Neural cell (in vitro differentiated cells): ENCODE measurements around the gene ADAMTS17.

Source experiments
- EZH2 ChIP-seq: fragments of 200-600, 300-800 bp; shearing (Covaris generic), sonication (generic); IDR thresholded peaks from 2 replicates; pipeline ENCODE4 v1.6.1; 2014; ENCODE audit warnings: antibody characterized with exemption, low read length, borderline replicate concordance, mild to moderate bottlenecking; ENCODE audit not compliant: insufficient read depth, poor library complexity, severe bottlenecking
- POLR2AphosphoS5 ChIP-seq: IDR thresholded peaks from 2 replicates; pipeline ENCODE4 v1.6.1; 2012
- TF ChIP-seq, protein P1 (sequence below): fragments of 450-650 bp; IDR thresholded peaks from 2 replicates; pipeline ENCODE4 v1.5.1; 2014; ENCODE audit warnings: antibody characterized with exemption, mild to moderate bottlenecking, moderate library complexity; ENCODE audit not compliant: poor library complexity, severe bottlenecking
- TF ChIP-seq, protein P2 (sequence below): IDR thresholded peaks from 2 replicates; pipeline ENCODE4 v1.6.1; 2012; ENCODE audit warnings: borderline replicate concordance

DNA sequence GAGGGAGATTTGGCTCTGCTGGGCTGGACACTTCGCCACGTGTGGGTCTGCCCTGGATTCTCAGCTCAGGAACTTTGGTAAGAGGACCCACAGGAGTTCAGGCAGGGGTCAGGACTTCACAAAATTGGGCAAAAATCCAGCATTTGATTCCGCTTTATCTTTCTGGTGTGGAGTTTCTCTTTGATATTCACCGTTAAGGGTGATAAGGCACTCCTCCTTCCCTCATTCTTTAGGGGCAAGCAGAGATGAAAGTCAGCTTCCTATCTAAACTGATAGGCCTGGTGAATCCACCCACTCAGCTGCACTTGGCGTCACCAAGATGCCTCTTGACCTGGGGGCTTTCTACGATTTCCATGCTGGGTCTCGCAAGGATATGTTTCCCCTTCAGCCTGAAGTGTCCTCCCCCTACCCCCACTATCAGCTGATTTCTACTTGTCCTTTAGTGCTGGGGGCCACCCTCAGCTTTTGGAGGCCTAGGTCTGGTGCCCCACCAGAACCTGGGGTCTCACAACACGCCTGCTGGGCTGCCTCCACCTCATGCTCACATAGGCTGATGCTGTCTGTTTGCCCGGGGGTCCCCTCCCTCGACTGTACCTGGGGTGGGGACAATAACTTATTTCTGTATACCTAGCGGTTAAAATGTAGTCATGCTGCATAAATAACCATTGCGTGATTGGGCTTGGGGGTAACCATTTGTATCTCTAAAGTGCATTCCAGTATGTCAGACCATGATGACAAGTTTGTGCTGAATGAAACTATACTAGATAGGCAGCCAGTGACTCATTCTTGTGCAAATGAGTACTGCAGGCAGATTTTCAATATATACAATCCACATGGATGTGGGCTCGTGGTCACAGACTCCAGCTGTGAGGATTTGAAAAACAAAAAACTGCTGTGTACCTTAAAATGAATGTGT lies 248.3 kb downstream of the ADAMTS17 start:
- TF ChIP-seq EZH2 (no peak), POLR2AphosphoS5 (no peak)
- TF ChIP-seq, protein P1, sequence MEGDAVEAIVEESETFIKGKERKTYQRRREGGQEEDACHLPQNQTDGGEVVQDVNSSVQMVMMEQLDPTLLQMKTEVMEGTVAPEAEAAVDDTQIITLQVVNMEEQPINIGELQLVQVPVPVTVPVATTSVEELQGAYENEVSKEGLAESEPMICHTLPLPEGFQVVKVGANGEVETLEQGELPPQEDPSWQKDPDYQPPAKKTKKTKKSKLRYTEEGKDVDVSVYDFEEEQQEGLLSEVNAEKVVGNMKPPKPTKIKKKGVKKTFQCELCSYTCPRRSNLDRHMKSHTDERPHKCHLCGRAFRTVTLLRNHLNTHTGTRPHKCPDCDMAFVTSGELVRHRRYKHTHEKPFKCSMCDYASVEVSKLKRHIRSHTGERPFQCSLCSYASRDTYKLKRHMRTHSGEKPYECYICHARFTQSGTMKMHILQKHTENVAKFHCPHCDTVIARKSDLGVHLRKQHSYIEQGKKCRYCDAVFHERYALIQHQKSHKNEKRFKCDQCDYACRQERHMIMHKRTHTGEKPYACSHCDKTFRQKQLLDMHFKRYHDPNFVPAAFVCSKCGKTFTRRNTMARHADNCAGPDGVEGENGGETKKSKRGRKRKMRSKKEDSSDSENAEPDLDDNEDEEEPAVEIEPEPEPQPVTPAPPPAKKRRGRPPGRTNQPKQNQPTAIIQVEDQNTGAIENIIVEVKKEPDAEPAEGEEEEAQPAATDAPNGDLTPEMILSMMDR, result no peak
- TF ChIP-seq, protein P2, sequence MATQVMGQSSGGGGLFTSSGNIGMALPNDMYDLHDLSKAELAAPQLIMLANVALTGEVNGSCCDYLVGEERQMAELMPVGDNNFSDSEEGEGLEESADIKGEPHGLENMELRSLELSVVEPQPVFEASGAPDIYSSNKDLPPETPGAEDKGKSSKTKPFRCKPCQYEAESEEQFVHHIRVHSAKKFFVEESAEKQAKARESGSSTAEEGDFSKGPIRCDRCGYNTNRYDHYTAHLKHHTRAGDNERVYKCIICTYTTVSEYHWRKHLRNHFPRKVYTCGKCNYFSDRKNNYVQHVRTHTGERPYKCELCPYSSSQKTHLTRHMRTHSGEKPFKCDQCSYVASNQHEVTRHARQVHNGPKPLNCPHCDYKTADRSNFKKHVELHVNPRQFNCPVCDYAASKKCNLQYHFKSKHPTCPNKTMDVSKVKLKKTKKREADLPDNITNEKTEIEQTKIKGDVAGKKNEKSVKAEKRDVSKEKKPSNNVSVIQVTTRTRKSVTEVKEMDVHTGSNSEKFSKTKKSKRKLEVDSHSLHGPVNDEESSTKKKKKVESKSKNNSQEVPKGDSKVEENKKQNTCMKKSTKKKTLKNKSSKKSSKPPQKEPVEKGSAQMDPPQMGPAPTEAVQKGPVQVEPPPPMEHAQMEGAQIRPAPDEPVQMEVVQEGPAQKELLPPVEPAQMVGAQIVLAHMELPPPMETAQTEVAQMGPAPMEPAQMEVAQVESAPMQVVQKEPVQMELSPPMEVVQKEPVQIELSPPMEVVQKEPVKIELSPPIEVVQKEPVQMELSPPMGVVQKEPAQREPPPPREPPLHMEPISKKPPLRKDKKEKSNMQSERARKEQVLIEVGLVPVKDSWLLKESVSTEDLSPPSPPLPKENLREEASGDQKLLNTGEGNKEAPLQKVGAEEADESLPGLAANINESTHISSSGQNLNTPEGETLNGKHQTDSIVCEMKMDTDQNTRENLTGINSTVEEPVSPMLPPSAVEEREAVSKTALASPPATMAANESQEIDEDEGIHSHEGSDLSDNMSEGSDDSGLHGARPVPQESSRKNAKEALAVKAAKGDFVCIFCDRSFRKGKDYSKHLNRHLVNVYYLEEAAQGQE, result no peak
